GM19467 (cell line): Measurements from ENCODE around the gene FLVCR2.
A peak's percentile ranks its signal among the peaks of the same experiment; 100 is the strongest.

Experiments used
- ATAC-seq: cut with Tn5 transposase; IDR thresholded peaks from one replicate; pipeline ENCODE4 v1.9.1; 2021; ENCODE audit warnings: mild to moderate bottlenecking, moderate library complexity; ENCODE audit not compliant: unreplicated experiment

FLVCR2 gene, protein sequence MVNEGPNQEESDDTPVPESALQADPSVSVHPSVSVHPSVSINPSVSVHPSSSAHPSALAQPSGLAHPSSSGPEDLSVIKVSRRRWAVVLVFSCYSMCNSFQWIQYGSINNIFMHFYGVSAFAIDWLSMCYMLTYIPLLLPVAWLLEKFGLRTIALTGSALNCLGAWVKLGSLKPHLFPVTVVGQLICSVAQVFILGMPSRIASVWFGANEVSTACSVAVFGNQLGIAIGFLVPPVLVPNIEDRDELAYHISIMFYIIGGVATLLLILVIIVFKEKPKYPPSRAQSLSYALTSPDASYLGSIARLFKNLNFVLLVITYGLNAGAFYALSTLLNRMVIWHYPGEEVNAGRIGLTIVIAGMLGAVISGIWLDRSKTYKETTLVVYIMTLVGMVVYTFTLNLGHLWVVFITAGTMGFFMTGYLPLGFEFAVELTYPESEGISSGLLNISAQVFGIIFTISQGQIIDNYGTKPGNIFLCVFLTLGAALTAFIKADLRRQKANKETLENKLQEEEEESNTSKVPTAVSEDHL

DNA sequence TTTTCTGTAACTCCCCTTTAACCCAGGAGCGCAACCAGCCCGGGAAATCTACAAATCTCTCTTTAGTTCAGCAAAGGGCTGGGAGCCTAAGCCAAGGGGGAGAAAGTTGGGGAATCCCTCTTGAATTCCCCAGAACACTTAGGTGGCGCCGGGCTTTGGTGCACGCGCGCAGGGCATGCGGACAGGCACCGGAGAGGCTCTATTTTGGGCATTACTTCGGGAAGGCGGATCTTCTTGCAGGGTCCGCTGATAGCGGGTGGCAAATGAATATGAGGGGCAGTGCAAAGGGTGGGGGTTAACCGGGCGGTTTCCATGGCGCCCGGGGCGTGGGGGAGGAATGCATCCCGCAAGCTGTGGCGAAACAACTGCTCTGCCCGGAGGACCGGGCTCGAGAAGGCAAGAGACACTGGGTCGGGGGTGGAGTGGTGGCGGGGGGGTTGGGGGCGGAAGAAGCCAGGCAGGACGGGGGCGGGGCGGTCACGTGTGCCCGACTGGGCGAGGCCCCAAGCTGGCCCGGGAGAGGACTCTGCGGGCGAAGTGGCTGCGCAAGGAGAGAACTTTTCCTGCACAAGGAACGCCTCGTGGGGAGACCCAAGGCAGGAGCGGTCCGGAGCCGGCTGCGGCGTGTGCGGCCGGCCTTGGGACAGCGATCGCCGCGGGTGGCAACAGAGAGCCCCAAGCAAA lies at the start of gene FLVCR2:
Gene FLVCR2 (plus strand): TSS at position 519 of the 684 bp plus-strand sequence. CDS start 353 bp downstream, outside the sequence.
- no peak for ATAC-seq

DNA sequence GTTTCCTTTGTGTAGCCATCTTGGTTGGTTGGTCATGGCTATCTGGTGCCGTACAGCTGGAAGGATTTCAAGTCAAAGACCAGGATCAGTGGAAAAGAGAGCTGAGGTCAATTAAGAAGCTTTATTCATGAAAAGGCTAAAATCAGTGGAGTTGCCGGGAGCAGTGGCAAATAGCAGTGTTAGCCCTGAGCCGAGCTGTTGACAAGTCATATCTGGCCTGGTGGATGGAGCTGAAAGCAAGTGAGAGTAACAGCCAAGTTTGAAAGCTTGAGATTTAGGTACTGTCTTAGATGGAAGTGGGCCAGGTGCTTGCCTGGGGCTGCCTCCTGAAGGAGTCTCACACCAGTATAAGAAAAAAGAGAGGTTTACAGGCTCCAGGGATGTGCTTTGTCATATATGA lies 47.2 kb upstream of the FLVCR2 start:
- ATAC-seq = no peak

DNA sequence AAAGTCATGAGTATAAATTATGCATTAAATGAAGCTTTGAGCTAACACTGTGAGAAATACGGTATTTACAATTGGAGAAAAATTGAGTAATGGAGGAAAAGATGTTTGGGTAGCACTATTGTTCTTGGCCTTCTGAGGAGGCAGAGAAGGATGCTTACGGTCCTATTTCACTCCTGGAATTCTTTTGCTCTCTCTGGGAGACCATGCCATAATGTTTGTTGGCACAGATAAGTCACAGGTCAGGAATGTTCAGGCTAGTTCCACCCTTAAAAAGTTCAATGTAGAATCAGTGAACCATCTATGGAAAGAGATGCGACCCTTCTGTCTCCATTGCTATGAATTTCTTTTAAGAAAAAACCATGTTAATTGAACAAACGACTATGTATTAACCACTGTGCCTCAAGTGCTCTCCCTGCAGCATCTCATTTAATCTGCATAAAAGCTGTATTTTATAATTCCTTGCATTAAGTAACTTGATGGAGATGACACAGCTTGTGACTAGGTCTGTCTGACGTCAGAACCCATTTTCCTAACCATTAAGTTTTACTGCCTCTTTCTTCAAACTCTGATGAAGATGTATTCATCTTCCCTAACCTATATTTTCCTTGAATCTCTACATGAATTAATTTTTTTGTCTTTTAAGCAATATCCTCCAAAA lies 46.6 kb upstream of the FLVCR2 start:
- no peak for ATAC-seq

DNA sequence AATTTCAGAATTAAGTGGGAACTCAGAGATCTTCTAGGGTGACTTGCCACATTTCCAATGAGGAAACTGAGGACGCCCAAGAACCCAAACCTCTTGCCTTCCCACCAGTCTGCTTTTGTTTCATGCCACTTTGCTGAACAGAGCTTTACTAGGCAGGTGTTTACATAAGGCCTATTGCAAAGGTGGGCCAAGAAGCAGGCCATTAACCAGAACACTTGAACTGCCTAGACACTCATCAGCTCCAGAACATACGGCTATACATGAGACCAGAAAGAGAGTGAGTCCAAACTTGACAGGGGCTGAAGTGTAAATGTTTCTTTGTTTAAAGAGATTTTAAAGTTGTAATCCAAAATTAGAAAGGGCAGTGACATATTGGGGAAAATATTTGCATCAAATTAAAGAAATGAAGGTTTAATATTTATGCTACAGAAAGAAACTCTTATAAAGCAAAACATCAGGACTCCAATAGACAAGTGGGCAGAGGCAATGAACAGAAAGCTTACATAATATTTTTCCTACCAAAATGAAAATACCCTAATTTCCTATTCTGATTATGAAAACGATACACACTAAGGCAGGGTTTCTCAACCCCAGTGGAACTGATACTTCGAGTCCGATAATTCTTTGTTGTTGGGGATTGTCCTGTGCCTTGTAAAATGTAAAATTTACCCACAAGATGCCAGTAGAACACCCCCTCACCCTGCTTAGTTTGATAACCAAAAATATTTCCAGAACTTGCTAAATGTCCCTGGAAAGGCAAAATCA lies 44.4 kb upstream of the FLVCR2 start:
- ATAC-seq = no peak

DNA sequence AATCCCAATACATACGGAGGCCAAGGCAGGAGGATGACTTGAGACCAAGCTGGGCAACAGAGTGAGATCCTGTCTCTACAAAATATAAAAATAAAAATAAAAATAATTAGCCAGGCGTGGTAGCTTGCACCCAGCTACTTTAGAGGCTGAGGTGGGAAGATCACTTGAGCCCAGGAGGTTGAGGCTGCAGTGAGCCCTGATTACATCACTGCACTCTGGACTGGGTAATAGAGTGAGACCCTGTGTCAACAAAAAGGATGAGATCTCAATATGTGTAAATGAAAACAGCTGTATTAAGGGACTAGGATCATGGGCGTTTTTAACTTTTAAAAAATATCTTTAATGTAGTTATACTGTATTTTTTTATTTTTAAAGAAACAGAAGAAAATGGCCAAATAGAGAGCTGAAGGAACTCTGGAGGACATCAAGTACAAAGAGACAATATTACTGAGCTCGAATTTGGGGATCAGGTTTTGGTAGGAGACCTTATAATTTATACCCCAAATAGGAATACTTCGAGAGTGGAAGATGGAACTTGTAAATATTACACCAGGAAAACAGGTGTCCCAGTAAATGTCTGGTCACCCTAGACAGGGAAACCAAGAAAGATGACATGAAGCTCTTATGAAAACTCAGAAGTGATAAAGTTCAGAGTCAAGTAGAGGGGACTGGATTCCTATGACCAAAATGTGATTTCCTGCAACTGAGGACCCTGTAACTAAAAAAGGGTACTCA lies 43.1 kb upstream of the FLVCR2 start:
- no peak for ATAC-seq

DNA sequence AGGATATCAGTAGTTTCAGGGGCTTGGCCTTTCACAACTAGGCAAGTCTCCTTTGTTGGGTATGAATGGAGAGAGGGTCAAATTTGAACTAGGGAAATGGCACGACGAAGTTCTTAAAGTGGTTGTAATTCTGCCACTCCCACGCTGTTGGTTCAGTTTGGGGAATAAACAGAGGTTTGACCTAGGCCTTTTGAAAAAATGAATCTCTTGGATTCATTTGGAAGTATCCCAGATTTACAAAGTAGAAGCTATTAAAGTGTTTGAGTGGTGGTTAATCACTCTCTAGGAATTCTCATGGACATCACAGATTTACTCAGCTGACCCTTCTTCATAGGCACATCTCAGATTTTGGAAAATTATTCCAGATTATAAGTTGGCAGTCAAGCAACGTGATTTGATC lies 41.3 kb upstream of the FLVCR2 start:
- ATAC-seq = no peak

DNA sequence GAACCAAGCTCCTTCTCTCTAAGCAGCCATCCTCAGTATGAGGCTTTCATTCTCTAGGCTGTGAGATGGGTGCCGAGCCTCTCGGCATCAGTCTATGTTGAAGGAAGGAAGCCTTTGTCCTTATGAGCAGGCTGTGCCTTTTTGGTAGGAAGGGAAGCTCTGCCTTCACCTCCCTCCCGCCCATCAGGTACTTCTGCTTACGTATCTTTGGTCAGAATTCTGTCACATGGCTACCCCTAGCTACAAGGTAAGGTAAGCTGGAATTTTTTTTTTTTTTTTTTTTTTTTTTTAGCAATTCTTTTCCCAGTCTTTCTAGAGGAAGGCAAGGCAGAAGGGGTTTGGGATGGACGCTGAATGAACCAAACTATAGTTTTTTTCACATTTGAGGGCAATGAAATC lies 39.3 kb upstream of the FLVCR2 start:
- no peak for ATAC-seq

DNA sequence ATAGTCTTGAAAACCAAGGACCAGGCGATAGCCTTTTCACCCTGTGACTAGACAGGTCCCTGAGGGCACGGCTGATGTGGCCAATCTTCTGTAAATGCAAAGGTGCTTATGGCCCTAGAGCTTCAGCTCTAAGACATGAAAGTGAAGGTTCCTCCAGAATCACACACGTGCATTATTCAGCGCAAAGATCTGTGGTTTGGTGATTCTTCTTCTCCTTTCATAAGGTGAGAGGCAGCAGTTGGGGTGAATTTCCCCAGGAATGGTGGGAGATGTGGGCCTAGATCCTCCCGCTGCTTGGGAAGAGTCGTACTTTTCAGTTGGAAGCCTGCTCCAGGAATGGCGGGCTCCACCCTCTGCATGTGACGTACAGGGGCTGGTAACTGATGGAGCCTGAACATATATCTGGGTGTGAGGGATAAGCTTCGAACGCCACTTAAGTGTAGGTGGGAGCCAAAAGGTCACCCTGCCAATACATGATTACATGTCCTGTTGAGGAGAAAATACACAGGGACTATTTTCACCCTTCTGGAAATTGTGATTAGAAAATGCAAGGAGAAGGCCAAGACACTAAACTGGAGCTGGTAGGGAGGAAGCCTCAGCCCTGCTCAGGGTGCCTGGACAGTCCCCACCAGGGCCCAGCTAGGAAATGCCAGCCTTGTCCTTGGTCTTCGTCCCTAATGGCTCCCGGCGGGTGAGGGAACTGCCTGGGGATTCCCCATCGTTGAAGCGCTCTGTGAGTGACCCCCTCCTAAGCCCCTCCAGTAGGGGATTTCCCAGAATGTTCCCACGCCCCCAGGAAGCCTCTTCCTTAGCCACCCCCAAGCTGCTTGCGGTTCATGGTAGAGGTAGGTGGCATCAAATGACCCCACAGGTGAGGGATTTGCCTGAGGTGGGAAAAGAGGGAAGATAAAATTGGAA lies 38.6 kb upstream of the FLVCR2 start:
- no peak for ATAC-seq

DNA sequence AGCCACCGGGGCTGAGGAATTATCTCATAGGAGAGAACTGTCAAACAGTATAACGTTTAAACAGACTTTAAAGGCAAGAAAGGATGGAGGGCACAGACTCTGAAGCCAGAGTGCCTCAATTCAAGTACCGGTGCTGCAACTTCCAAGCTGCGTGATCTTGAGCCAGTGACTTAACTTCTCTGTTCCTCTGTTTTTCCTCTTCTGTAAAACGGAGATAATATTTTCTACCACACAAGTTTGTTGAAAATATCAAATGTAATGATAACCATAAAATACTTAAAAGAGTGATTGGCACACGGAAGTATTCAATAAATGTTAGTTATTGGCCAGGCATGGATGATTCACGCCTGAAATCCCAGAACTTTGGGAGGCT lies 38.0 kb upstream of the FLVCR2 start:
- ATAC-seq = no peak

DNA sequence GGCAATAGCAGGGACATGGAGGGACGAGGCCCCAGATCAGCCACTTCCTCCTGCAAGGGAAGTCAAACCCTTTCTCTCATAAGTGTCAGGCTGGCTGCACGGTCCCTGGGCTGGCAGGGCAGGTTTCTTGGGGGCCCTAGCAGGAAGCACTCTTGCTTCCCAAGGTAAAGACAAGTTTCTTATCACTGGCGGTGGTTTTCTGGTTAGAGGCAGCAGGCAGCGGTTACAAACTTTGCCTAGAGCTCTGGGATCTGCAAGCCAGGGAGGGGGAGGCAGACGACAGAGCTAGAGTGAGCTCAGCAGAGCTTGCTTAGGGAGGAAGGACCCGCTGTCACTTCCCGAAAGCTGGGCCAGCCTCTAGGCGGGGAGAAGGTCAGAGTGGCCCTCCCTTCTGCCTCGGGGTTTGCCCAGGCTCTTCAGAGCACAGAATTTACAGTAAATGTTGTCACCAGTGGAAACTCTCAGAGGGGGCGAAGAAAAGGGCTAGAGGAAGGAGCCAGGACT lies 35.8 kb upstream of the FLVCR2 start:
- peak; percentile 44 for ATAC-seq

DNA sequence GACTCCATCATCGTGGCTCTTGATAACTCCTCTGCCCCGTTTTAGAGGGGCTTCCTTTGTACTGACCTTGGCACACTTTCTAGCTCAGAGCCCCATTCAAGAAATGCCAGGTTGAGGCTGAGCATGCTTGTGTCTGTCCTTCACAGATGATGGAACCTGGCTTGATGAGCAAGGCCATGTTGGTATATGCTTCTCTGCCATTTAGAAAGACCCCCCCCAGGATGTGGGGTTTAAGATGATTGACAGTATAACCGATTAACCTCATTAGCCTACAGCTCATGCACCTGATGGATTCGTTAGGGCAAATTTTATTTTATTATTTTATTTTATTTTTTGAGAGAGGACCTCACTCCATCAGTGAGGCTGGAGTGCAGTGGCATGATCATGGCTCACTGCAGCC lies 35.2 kb upstream of the FLVCR2 start:
- no peak for ATAC-seq

DNA sequence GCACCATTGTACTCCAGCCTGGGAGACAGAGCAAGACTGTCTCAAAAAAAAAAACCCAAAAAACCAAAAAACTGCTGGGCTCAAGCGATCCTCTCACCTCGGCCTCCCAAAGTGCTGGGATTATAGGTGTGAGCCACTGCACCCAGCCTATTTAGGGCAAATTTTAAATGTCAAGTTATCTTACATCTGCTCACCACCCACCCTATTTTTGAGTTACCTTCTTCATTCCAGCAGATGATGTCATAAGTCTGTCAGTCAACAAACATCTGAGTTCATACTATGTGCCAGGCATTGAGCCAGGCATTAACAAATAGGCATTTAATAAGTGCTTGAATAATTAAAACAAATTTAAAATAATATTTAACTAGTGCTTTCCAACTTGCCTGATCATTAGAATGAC lies 34.6 kb upstream of the FLVCR2 start:
- ATAC-seq = no peak

DNA sequence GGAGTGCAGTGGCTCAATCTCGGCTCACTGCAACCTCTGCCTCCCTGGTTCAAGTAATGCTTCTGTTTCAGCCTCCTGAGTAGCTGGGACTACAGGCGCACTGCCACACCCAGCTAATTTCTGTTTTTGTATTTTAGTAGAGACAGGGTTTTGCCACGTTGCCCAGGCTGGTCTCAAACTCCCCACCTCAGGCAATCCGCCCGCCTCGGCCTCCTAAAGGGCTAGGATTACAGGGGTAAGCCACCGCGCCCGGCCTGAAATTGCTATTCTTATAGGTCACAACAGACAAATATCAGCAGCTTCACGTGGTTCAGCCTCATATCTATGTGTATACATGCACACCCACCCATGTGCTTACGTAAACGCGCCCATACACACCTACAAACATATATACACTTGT lies 32.5 kb upstream of the FLVCR2 start:
- no peak for ATAC-seq

DNA sequence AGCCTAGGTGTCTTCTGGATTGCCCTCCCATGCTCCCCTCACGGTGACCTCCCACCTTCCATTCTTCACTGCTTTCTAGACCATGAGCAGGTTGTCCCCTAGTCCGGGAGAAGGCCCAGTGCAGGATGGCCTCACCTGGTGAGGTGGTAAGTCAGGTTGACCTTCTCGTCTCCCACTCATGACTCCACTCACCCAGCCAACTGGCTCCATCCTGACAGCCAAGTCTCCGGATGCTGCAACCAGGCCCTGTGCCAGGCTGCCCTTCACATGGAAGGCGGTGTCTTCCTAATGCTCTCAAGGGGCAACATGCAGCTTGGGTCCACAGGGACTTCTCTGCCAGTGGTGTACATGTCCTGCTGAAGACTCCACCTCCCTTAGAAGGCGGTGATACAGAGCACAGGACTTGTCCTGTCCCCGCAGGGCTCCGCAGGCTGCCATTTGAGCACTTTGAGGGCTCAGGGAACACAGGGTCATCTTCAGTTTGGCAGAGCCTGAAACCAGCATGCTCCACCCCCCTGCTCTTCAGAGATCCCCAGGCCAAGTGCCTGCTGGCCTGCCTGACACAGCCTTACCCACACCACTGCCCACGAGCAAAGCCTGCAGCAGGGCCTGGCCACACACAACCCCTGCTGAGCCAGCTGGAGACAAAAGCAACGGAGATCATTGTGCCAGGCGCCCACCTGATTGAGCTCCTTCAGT lies 30.7 kb upstream of the FLVCR2 start:
- no peak for ATAC-seq

DNA sequence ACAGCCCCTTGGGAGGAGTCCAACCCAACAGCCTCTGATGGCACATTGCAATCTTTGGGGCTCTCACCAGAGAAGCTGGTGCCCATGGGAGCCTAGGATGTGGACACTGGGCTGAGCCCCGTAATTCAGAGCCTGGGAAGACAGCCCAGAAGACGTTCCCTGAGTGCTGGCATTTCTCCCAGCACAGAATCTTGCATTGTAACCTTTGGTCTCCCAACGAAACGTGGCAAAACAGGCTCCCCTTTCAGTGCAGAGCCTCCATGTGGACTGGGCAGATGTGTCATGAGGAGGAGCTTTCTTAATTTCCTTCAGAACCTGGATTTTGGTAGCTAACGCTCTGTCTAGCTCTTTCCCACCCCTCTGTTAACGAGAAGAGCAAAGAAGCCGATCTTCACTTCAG lies 29.9 kb upstream of the FLVCR2 start:
- ATAC-seq = no peak

DNA sequence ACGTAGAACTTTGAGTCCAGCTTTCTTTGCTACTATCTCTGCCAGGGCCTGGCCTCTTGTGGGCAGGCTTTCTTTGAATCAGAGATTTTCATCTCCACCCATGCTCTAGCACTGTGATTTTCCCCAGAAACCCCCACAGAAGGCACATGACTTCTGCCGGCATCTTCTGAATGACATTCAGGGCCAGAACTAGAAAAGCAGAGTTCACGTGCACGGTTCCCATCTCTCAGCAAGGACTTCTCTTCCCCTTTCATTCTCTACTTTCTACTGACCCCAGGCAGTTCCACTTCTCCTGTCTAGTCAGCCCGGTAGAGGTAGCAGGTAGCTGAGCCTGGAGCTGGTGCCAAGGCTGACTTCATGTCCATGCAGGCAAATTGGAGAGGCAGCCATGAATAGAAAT lies 29.3 kb upstream of the FLVCR2 start:
- ATAC-seq = no peak

DNA sequence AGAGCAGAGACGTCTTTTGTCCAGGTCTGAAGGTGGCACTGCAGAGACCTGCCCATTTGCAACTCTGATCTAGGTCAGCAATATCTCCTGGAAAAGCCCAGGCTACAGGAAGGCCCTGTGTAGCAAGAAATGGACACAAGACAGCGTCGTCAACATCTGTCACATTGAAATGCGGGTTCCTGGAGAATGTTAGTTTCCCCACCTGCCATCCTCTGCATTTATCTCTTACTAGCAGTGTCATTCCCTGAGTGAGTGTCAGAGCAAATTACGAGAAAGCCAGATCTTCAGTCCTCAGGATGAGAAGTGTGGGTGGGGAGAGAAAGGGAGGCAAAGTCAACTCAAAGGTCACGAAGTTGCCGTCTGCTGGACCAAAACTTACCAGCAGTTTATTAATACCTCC lies 27.4 kb upstream of the FLVCR2 start:
- ATAC-seq = no peak

DNA sequence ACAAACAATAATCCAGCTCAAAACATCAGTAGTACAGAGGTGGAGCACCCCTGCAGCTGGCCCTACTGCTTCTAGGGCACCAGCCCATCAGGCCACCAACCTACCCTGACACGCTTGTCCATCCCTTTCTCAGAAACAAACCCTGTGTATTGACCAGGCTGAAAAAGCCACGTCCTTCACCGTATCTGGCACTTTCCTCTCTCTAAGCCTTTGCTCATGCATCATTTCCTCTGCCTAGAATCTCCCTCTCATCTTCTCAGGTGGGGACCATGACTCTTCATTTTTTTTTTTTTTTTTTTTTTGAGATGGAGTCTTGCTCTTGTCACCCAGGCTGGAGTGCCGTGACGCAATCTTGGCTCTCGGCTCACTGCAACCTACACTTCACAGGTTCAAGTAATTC lies 25.3 kb upstream of the FLVCR2 start:
- no peak for ATAC-seq
